Measurements from ENCODE around the gene ARHGEF11. TPM values are rescaled to one million over a fixed set of nuclear protein-coding genes. Genes with fewer than 3 reads are reported as not detected.

Gene ARHGEF11
- polyA plus RNA-seq, 1 donor (not counting 4 experiments of a cell fraction or from before 2014, with no cell fraction given) = 8.0 TPM

DNA sequence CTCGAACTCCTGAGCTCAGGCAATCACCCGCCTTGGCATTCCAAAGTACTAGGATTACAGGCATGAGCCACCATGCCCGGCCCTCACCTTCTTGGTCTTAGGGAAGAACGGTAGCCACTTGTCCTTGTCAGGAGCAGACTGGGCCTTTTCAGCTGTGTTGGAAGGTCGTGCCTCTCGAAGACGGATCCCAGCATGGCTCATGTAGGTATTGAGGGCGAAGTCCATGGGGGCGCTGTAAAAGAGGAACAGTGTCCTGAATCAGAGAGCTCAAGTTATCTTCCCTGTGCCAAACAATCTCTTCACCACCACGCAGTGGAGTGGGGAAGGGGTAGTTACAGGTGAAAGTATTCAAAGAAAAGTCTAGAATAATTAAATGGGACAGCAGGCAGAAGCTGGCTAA is 89.2 kb downstream of the ARHGEF11 start:
- no peak for DNase-seq (ENCODE audit: low read depth, low spot score)
- TF ChIP-seq EZH2 (IDR thresholded peaks at IDR 0.05; ENCODE audit: low read length) (no peak), CTCF (optimal IDR thresholded peaks at IDR 0.05 in 1 of 3, IDR thresholded peaks at IDR 0.05 in 1 of 3, conservative IDR thresholded peaks at IDR 0.05 in 1 of 3; ENCODE audit: extremely low read depth in 1 of 3, insufficient read depth in 2 of 3, low read length in 3 of 3) (no peak)
- no peak for FAIRE-seq
- dilution Hi-C loops (cut with MboI; ENCODE audit: extremely low pct_ligation_motif_present, low sequenced_read_pairs) = no loop called here
- Histone ChIP-seq H3K4me1 (ENCODE audit: control insufficient read depth, extremely low read depth, insufficient read depth, low read length) (no peaks in the 10 kb centered on the region), H3K4me3 (ENCODE audit: control insufficient read depth in 2 of 3, extremely low read depth in 1 of 3, insufficient read depth in 2 of 3, low read depth in 1 of 3, low read length in 3 of 3) (no peak overlapping the region), H3K9me1 (ENCODE audit: control insufficient read depth, extremely low read depth, insufficient read depth, low read length) (no peaks in the 10 kb centered on the region), H2AFZ (ENCODE audit: control insufficient read depth, low read length) (no peak overlapping the region), H3K9me3 (ENCODE audit: control insufficient read depth, low read depth, low read length) (no peaks in the 10 kb centered on the region), H3K27ac (ENCODE audit: control insufficient read depth, insufficient read depth, low read length) (no peak overlapping the region), H3K27me3 (ENCODE audit: control insufficient read depth, extremely low read depth, insufficient read depth, low read length) (no peaks in the 10 kb centered on the region), H3K9ac (ENCODE audit: control insufficient read depth, extremely low read depth, insufficient read depth, low read length) (no peak overlapping the region), H3K79me2 (ENCODE audit: control insufficient read depth, insufficient read depth, low read length) (no peaks in the 10 kb centered on the region), H3K36me3 (ENCODE audit: control insufficient read depth in 2 of 2, extremely low read depth in 1 of 2, insufficient read depth in 2 of 2, low read length in 2 of 2) (peaks cover 17 to 18% of the 10 kb centered on the region in 2 experiments), H4K20me1 (ENCODE audit: control insufficient read depth, extremely low read depth, insufficient read depth, low read length) (no peaks in the 10 kb centered on the region), H3K4me2 (ENCODE audit: control insufficient read depth, extremely low read depth, insufficient read depth, low read depth, low read length) (no peak overlapping the region)

DNA sequence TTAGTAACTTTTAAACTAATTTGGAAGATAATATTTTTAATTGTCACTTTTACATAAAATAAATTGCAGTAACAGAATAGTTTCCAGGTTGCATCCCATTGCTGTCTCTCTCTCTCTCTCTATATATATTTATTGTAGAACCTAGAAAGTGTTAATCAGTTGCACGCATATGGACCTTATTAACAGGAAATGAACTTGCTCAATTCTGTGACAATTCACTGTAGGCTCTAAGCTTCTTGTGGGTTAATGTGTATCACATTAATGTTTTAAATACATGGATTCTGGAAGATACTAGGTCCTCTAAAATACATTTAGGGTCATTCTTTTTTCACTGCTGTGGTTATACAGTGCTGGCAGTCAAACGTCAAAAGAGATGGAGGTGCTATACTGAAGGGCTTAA is 92.0 kb downstream of the ARHGEF11 start:
- H3K9me1 ChIP-seq (ENCODE audit: control insufficient read depth, extremely low read depth, insufficient read depth, low read length) = no peaks in the 10 kb centered on the region
- no peak overlapping the region for H3K27ac ChIP-seq (ENCODE audit: control insufficient read depth, insufficient read depth, low read length)
- no peak for DNase-seq (ENCODE audit: low read depth, low spot score)
- H3K79me2 ChIP-seq (ENCODE audit: control insufficient read depth, insufficient read depth, low read length) = no peaks in the 10 kb centered on the region
- TF ChIP-seq CTCF (optimal IDR thresholded peaks at IDR 0.05 in 1 of 3, IDR thresholded peaks at IDR 0.05 in 1 of 3, conservative IDR thresholded peaks at IDR 0.05 in 1 of 3; ENCODE audit: extremely low read depth in 1 of 3, insufficient read depth in 2 of 3, low read length in 3 of 3) = no peak
- no peak for TF ChIP-seq EZH2 (IDR thresholded peaks at IDR 0.05; ENCODE audit: low read length)
- no peaks in the 10 kb centered on the region for H3K27me3 ChIP-seq (ENCODE audit: control insufficient read depth, extremely low read depth, insufficient read depth, low read length)
- no peak overlapping the region for H3K4me3 ChIP-seq (ENCODE audit: control insufficient read depth in 2 of 3, extremely low read depth in 1 of 3, insufficient read depth in 2 of 3, low read depth in 1 of 3, low read length in 3 of 3)
- no peak for FAIRE-seq
- dilution Hi-C loops (cut with MboI; ENCODE audit: extremely low pct_ligation_motif_present, low sequenced_read_pairs) = no loop called here
- H3K36me3 ChIP-seq (ENCODE audit: control insufficient read depth in 2 of 2, extremely low read depth in 1 of 2, insufficient read depth in 2 of 2, low read length in 2 of 2) = peaks cover 11 to 13% of the 10 kb centered on the region in 2 experiments
- no peaks in the 10 kb centered on the region for H3K4me1 ChIP-seq (ENCODE audit: control insufficient read depth, extremely low read depth, insufficient read depth, low read length)
- no peak overlapping the region for H3K9ac ChIP-seq (ENCODE audit: control insufficient read depth, extremely low read depth, insufficient read depth, low read length)
- no peaks in the 10 kb centered on the region for H3K9me3 ChIP-seq (ENCODE audit: control insufficient read depth, low read depth, low read length)
- no peak overlapping the region for H3K4me2 ChIP-seq (ENCODE audit: control insufficient read depth, extremely low read depth, insufficient read depth, low read depth, low read length)
- no peaks in the 10 kb centered on the region for H4K20me1 ChIP-seq (ENCODE audit: control insufficient read depth, extremely low read depth, insufficient read depth, low read length)
- H2AFZ ChIP-seq (ENCODE audit: control insufficient read depth, low read length) = no peak overlapping the region
